ENCODE data around the gene FBXW8. TPM values are rescaled to one million over a fixed set of nuclear protein-coding genes. Genes with fewer than 3 reads are reported as not detected.

The FBXW8 gene
- total RNA-seq, 4 donors from 2014 or later, result 9.1 to 19.0 (median 13.5) TPM

DNA sequence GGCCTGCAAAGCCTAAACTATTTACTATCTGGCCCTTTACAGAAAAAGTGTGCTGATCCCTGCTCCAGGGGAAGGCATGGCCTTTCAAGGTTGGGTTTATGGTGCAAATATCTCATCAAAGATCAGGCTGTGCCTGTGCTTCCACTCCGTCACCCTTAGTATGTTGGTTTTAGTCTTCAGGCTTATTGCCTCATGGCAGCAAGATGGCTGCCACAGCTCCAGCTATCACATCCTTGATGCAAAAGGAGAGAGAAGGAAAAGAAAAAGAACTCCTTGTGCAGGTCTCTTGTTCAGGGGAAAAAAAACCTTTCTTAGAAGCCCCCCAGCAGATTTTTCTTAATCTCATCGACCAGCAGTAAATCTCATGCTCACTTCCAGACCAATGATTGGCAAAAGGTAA, 20.4 kb upstream of the FBXW8 start:
- no peak for DNase-seq (ENCODE audit: low spot score in 2 of 2)

DNA sequence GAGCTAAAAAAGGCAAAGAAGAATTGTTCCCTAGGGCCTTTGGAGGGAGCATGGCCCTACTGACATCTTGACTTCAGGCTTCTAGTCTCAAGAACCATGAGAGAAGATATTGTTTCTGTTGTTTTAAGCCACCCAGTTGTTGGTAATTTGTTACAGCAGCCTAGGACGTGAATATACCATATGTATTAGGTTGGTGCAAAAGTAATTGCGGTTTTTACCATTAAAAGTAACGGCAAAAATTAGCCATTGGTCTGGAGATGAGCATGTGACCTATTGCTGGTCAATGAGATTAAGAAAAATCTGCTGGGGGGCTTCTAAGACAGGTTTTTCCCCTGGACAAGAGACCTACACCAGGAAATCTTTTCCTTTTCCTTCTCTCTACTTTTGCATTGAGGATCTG, 19.7 kb upstream of the FBXW8 start:
- no peak for DNase-seq (ENCODE audit: low spot score in 2 of 2)
- H3K9me3 ChIP-seq, result no peaks in the 10 kb centered on the region
- WGBS, result 84% methylated on average over 3 of the region's 3 CpGs
- H3K36me3 ChIP-seq, result no peaks in the 10 kb centered on the region
- H3K4me1 ChIP-seq, result no peaks in the 10 kb centered on the region
- H3K4me3 ChIP-seq, result no peak overlapping the region
- TF ChIP-seq POLR2A (IDR thresholded peaks at IDR 0.05) (no peak), EP300 (IDR thresholded peaks at IDR 0.05) (no peak), POLR2AphosphoS5 (IDR thresholded peaks at IDR 0.05) (no peak)
- TF ChIP-seq, protein P1, sequence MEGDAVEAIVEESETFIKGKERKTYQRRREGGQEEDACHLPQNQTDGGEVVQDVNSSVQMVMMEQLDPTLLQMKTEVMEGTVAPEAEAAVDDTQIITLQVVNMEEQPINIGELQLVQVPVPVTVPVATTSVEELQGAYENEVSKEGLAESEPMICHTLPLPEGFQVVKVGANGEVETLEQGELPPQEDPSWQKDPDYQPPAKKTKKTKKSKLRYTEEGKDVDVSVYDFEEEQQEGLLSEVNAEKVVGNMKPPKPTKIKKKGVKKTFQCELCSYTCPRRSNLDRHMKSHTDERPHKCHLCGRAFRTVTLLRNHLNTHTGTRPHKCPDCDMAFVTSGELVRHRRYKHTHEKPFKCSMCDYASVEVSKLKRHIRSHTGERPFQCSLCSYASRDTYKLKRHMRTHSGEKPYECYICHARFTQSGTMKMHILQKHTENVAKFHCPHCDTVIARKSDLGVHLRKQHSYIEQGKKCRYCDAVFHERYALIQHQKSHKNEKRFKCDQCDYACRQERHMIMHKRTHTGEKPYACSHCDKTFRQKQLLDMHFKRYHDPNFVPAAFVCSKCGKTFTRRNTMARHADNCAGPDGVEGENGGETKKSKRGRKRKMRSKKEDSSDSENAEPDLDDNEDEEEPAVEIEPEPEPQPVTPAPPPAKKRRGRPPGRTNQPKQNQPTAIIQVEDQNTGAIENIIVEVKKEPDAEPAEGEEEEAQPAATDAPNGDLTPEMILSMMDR (IDR thresholded peaks at IDR 0.05), result no peak
- H3K27ac ChIP-seq, result no peak overlapping the region
- peaks cover 3% of the 10 kb centered on the region for H3K27me3 ChIP-seq

More for the DNA sequence above, 20.4 kb upstream of the FBXW8 start:
- Histone ChIP-seq H3K36me3 (no peaks in the 10 kb centered on the region), H3K27me3 (peaks cover 3% of the 10 kb centered on the region), H3K4me1 (no peaks in the 10 kb centered on the region), H3K4me3 (no peak overlapping the region), H3K9me3 (no peaks in the 10 kb centered on the region), H3K27ac (no peak overlapping the region)
- WGBS, result 90% methylated on average over 2 of the region's 2 CpGs
- no peak for TF ChIP-seq EP300 (IDR thresholded peaks at IDR 0.05)
- no peak for TF ChIP-seq POLR2A (IDR thresholded peaks at IDR 0.05)
- TF ChIP-seq, protein P1 (IDR thresholded peaks at IDR 0.05), result no peak
- no peak for TF ChIP-seq POLR2AphosphoS5 (IDR thresholded peaks at IDR 0.05)

DNA sequence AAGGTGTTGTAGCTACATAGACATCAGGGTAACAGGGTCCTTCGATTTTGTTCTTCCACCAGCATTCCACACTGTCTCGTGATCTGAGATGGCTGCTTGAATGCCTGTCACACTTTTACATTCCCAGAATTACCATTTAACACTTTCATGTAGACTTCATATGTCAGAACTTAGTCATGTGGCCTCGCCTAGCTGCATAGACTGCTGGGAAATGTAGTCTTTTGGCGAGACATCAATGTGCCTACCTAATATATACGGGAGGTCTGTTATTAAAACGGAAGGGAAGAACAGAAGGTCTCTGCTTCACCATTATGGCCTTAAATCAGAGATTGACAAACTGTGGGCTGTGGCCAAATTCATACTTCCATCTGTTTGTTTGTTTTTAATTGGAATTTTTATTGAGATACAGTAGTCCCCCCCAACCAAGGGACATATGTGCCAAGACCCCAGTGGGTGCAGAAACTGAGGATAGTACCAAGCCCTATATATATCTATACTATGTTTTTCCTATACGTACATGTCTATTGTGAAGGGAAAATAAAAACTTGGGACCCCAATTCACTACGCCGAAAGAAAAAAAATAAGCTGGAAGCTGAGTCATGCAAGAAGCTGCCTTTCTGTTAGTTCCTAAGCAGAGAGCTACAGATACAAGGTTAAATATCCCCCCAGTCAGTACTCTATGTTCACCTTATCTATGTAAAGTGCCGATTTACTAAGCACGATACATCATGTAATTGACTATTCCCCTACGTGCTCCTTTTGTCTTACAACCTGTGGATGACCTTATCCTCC, 18.2 kb upstream of the FBXW8 start:
- H3K9me3 ChIP-seq, result no peaks in the 10 kb centered on the region
- H3K36me3 ChIP-seq, result no peaks in the 10 kb centered on the region
- peaks cover 4% of the 10 kb centered on the region for H3K27me3 ChIP-seq
- no peak for DNase-seq (ENCODE audit: low spot score in 2 of 2)
- no peak overlapping the region for H3K27ac ChIP-seq
- H3K4me3 ChIP-seq, result no peak overlapping the region
- TF ChIP-seq POLR2A (IDR thresholded peaks at IDR 0.05) (no peak), POLR2AphosphoS5 (IDR thresholded peaks at IDR 0.05) (no peak), EP300 (IDR thresholded peaks at IDR 0.05) (no peak)
- TF ChIP-seq, protein P1 (IDR thresholded peaks at IDR 0.05), result no peak
- no peaks in the 10 kb centered on the region for H3K4me1 ChIP-seq
- 84% methylated on average over 12 of the region's 12 CpGs for WGBS

DNA sequence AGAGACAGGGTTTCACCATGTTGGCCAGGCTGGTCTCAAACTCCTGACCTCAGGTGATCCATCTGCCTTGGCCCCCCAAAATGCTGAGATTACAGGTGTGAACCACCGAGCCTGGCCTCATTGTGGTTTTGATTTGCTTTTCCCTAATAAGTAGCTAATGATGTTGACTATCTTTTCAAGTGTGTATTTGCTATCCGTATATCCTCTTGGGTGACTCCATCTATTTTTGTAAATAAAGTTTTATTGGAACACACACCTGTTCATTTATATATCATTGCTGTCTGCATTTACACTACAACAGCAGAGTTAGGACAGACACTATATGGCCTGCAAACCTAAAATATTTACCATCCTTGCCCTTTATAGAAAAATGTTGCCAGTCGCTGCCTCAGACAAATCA, 15.8 kb upstream of the FBXW8 start:
- H3K27me3 ChIP-seq, result peaks cover 26% of the 10 kb centered on the region
- no peak for DNase-seq (ENCODE audit: low spot score in 2 of 2)
- 91% methylated on average over 3 of the region's 3 CpGs for WGBS

DNA sequence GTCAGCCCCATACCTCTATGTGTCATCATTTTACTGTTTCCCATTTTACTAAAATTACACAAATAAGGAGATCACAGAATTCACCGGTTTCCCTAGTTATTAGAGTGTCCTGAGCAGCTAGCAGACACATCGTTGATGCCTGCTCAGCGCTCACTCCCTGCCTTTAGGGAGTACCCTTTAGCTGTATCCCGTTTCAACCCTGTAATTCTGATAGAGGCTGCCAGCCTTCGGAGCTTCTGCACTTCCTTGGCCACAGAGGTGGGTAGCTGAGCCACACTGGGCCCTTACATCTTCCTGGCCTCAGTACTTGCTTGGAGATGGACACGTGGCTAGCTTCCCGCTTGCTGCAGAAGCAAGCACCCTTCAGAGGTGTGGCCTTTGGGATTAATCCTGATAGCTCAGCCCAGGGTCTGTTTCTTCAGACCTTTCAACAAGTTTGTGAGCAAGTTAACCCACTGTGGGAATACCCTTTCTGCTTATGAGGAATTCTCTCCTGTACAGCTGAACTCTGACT, 14.3 kb upstream of the FBXW8 start:
- Histone ChIP-seq H3K36me3 (no peaks in the 10 kb centered on the region), H3K27ac (no peak overlapping the region), H3K4me1 (no peaks in the 10 kb centered on the region), H3K9me3 (no peaks in the 10 kb centered on the region), H3K4me3 (no peak overlapping the region), H3K27me3 (peaks cover 37% of the 10 kb centered on the region)
- WGBS, result 65% methylated on average over 7 of the region's 7 CpGs
- no peak for DNase-seq (ENCODE audit: low spot score in 2 of 2)
- no peak for TF ChIP-seq EP300 (IDR thresholded peaks at IDR 0.05)
- TF ChIP-seq, protein P1 (IDR thresholded peaks at IDR 0.05), result no peak
- TF ChIP-seq POLR2AphosphoS5 (IDR thresholded peaks at IDR 0.05), result no peak
- TF ChIP-seq POLR2A (IDR thresholded peaks at IDR 0.05), result no peak

More for the DNA sequence above, 15.8 kb upstream of the FBXW8 start:
- TF ChIP-seq EP300 (IDR thresholded peaks at IDR 0.05), result no peak
- TF ChIP-seq POLR2AphosphoS5 (IDR thresholded peaks at IDR 0.05), result no peak
- TF ChIP-seq, protein P1 (IDR thresholded peaks at IDR 0.05), result no peak
- TF ChIP-seq POLR2A (IDR thresholded peaks at IDR 0.05), result no peak
- Histone ChIP-seq H3K4me3 (no peak overlapping the region), H3K27ac (no peak overlapping the region), H3K9me3 (no peaks in the 10 kb centered on the region), H3K4me1 (no peaks in the 10 kb centered on the region), H3K36me3 (no peaks in the 10 kb centered on the region)
